Activated T-helper 17 cell treated with anti-CD3 and anti-CD28 coated beads, Interleukin-2, amount 50 U/mL, for 72 hours (primary cell): ENCODE measurements around the gene RALY. TPM values are rescaled to one million over a fixed set of nuclear protein-coding genes. Genes with fewer than 3 reads are reported as not detected.

ENCODE experiments used
- ATAC-seq: fragments of 150-1000 bp; cut with Tn5 transposase; replicated peaks from 2 replicates; pipeline ENCODE4 v1.10.0; 2021; ENCODE audit warnings: mild to moderate bottlenecking, moderate library complexity
- H3K27ac Mint-ChIP-seq: one replicate; pipeline ENCODE4 v1.8.0; 2022; ENCODE audit warnings: mixed read lengths
- H3K27me3 Mint-ChIP-seq: one replicate; pipeline ENCODE4 v1.8.0; 2022; ENCODE audit warnings: mixed read lengths
- H3K36me3 Mint-ChIP-seq: one replicate; pipeline ENCODE4 v1.8.0; 2022; ENCODE audit warnings: low read depth, mild to moderate bottlenecking, mixed read lengths
- H3K4me1 Mint-ChIP-seq: one replicate; pipeline ENCODE4 v1.8.0; 2022; ENCODE audit warnings: mixed read lengths
- H3K4me3 Mint-ChIP-seq: one replicate; pipeline ENCODE4 v1.8.0; 2022; ENCODE audit warnings: mild to moderate bottlenecking, mixed read lengths
- H3K9me3 Mint-ChIP-seq: one replicate; pipeline ENCODE4 v1.8.0; 2022; ENCODE audit warnings: mixed read lengths
- total RNA-seq, 2 donors: library from RNA; stranded (reverse); gene quantifications; one replicate each; pipeline ENCODE4 v1.2.3, GENCODE V29; 2022

The RALY gene
- total RNA-seq, 2 donors from 2014 or later = 112 to 142 TPM

DNA sequence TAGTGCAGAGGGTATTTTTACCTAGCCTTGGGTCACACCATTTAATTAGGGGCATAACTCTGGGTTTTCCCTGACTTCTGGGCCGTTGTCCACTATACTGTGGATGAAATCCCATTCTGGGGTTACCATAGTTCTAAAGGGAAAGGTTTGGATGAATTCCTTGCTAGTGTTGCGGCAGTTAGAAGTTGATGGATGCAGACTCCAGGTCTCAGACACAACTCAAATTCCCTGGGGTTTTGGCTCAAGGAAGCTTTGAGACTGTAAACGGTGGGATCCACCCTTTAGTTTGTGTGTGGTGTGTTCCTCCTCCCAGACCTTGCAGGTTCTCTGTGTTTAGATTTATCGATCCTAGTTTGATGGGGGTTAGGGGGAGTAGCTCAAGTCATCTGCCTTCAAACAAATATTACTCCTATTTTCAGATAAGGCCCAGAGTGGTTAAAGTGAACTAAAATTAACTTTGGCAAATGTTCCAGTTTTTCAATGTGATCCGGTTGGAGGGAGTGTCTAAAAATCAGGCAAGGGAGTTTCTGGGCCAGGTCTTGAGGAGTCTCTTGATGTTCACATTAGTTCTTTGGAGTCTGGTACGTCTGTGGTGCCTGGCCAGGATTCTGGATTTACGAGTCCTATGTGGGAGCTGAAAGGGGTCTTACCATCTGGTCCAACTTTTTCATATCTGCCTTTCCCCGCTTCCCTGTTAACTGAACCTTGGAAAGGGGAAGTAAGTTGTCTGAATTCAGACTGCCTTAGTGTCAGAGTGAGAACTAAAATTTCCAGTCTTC, 1.5 kb downstream of the RALY start:
- ATAC-seq = no peak
- Mint-ChIP-seq H3K9me3 (no peaks in the 10 kb centered on the region), H3K27me3 (no peaks in the 10 kb centered on the region), H3K27ac (peak overlapping the region; percentile 95), H3K4me3 (peak overlapping the region; percentile 97), H3K4me1 (peaks cover 57% of the 10 kb centered on the region), H3K36me3 (peaks cover 28% of the 10 kb centered on the region)

GRCh38 chr20:33999025-33999649, 5.4 kb downstream of the RALY start:
- peaks cover 38% of the 10 kb centered on the region for H3K36me3 Mint-ChIP-seq

GRCh38 chr20:34001378-34001777, 7.7 kb downstream of the RALY start:
- Mint-ChIP-seq H3K36me3 (peaks cover 39% of the 10 kb centered on the region), H3K9me3 (no peaks in the 10 kb centered on the region), H3K4me1 (peaks cover 79% of the 10 kb centered on the region), H3K27me3 (no peaks in the 10 kb centered on the region), H3K4me3 (no peak overlapping the region), H3K27ac (no peak overlapping the region)
- ATAC-seq = no peak

More at GRCh38 chr20:33999025-33999649, 5.4 kb downstream of the RALY start:
- Mint-ChIP-seq H3K27ac (peak overlapping the region; percentile 46), H3K4me3 (peak overlapping the region; percentile 10), H3K4me1 (peaks cover 70% of the 10 kb centered on the region), H3K27me3 (no peaks in the 10 kb centered on the region), H3K9me3 (no peaks in the 10 kb centered on the region)
- ATAC-seq = no peak

GRCh38 chr20:34004227-34004626, 10.5 kb downstream of the RALY start:
- Mint-ChIP-seq H3K36me3 (peaks cover 36% of the 10 kb centered on the region), H3K27ac (peak overlapping the region; percentile 49), H3K4me3 (no peak overlapping the region), H3K4me1 (peaks cover 72% of the 10 kb centered on the region), H3K27me3 (no peaks in the 10 kb centered on the region), H3K9me3 (no peaks in the 10 kb centered on the region)
- no peak for ATAC-seq

DNA sequence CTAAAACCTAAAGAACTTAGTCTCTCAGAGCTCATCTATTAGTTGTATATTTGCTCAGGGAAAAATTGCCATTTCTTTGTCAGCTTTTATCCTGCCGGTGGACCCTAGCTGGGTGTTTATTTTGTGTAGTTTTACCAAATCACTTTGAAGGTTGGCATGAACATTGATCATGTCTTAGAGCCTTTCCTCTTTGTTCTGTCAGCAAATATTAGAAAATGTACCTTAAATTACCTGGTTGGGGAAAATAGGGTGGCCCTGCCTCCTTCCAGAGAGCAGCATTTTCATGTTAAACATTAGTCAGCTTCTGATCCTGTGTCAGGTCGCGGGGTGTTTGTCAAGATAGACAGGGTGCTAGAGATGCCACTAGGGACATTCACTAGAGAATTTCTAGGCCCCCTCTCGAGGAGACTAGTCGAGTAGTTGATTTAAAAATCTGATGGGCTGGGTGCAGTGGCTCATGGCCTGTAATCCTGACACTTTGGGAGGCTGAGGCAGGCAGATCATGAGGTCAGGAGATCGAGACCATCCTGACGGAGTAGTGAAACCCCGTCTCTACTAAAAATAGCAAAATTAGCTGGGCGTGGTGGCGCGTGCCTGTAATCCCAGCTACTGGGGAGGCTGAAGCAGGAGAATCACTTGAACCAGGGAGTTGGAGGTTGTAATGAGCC, 11.2 kb downstream of the RALY start:
- no peaks in the 10 kb centered on the region for H3K27me3 Mint-ChIP-seq
- no peaks in the 10 kb centered on the region for H3K9me3 Mint-ChIP-seq
- no peak overlapping the region for H3K4me3 Mint-ChIP-seq
- peaks cover 73% of the 10 kb centered on the region for H3K4me1 Mint-ChIP-seq
- ATAC-seq = no peak
- H3K27ac Mint-ChIP-seq = no peak overlapping the region
- peaks cover 36% of the 10 kb centered on the region for H3K36me3 Mint-ChIP-seq

DNA sequence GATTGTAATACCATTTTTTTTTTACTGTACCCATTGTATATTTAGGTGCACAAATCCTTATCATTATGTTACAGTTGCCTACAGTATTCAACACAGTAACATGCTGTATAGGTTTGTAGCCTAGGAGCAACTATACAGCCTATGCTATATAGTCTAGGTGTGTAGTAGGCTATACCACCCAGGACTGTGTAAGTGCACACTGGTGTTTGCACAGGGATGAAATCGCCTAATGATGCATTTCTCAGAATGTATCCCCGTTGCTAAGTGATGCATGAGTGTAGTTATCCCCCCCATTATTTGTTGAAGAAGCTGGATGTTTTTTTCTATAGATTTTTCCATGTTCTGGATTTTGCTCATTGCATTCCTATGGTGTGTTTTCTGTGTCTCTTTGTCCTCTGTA, 12.9 kb downstream of the RALY start:
- Mint-ChIP-seq H3K36me3 (peaks cover 36% of the 10 kb centered on the region), H3K27ac (no peak overlapping the region), H3K27me3 (no peaks in the 10 kb centered on the region), H3K4me3 (no peak overlapping the region), H3K9me3 (no peaks in the 10 kb centered on the region), H3K4me1 (peaks cover 64% of the 10 kb centered on the region)
- no peak for ATAC-seq

GRCh38 chr20:34008477-34008876, 14.8 kb downstream of the RALY start:
- no peaks in the 10 kb centered on the region for H3K27me3 Mint-ChIP-seq
- H3K27ac Mint-ChIP-seq = peak overlapping the region; percentile 84
- peak overlapping the region; percentile 43 for H3K4me3 Mint-ChIP-seq
- H3K4me1 Mint-ChIP-seq = peaks cover 60% of the 10 kb centered on the region
- no peaks in the 10 kb centered on the region for H3K9me3 Mint-ChIP-seq
- H3K36me3 Mint-ChIP-seq = peaks cover 22% of the 10 kb centered on the region
- no peak for ATAC-seq

- Mint-ChIP-seq H3K27ac (peak overlapping the region; percentile 84), H3K4me1 (peaks cover 59% of the 10 kb centered on the region), H3K27me3 (no peaks in the 10 kb centered on the region), H3K4me3 (no peak overlapping the region), H3K36me3 (peaks cover 10% of the 10 kb centered on the region), H3K9me3 (no peaks in the 10 kb centered on the region)
- no peak for ATAC-seq
Observed at GRCh38 chr20:34010405-34010931, 16.8 kb downstream of the RALY start.

- Mint-ChIP-seq H3K36me3 (peaks cover 3% of the 10 kb centered on the region), H3K9me3 (no peaks in the 10 kb centered on the region), H3K4me1 (peaks cover 60% of the 10 kb centered on the region)
Observed at GRCh38 chr20:34011275-34011674, 17.6 kb downstream of the RALY start.

GRCh38 chr20:34012330-34012729, 18.6 kb downstream of the RALY start:
- peak overlapping the region; percentile 63 for H3K4me3 Mint-ChIP-seq
- no peaks in the 10 kb centered on the region for H3K9me3 Mint-ChIP-seq
- H3K27me3 Mint-ChIP-seq = no peaks in the 10 kb centered on the region
- H3K4me1 Mint-ChIP-seq = peaks cover 64% of the 10 kb centered on the region
- peak overlapping the region; percentile 92 for H3K27ac Mint-ChIP-seq
- no peaks in the 10 kb centered on the region for H3K36me3 Mint-ChIP-seq
- no peak for ATAC-seq

More at GRCh38 chr20:34011275-34011674, 17.6 kb downstream of the RALY start:
- Mint-ChIP-seq H3K4me3 (no peak overlapping the region), H3K27me3 (no peaks in the 10 kb centered on the region), H3K27ac (peak overlapping the region; percentile 84)
- ATAC-seq = no peak

DNA sequence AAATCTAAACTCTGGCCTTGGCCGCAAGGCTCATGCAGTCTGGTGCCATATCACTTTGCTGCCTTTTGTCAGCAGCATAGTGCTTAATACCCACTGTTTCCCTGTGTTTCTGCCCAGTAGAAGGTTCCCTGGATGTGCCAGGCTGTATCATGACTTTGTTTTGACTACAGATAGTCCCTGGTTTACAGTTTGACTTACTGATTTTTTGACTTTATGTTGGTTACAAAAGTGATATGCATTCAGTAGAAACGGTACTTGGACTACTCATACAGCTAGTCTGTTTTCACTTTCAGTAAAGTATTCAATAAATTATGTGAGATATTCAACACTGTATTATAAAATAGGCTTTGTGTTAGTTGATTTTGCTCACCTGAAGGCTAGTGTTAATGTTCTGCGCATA, 19.0 kb downstream of the RALY start:
- no peaks in the 10 kb centered on the region for H3K9me3 Mint-ChIP-seq
- H3K36me3 Mint-ChIP-seq = no peaks in the 10 kb centered on the region
- peak overlapping the region; percentile 63 for H3K4me3 Mint-ChIP-seq
- no peaks in the 10 kb centered on the region for H3K27me3 Mint-ChIP-seq
- peaks cover 67% of the 10 kb centered on the region for H3K4me1 Mint-ChIP-seq
- H3K27ac Mint-ChIP-seq = peak overlapping the region; percentile 92
- ATAC-seq = peak; percentile 79

DNA sequence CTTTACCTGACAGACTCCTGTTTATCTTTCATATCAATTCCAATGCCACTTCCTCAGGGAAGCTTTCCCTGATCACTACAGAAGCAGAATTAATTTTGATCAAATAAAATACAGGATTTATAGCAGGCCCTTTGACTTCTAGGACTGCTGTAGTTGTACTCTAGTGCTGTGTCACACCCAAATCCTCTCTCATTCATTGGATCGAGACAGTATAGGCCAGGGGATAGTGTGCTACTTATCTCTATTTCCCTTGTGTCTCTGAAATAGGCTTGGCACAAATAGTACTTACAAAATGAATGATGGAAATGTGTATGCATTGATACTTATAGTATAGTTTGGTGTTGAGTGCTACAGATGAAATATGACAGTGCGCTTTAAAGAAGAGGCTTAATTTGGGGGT, 19.8 kb downstream of the RALY start:
- peaks cover 65% of the 10 kb centered on the region for H3K4me1 Mint-ChIP-seq

DNA sequence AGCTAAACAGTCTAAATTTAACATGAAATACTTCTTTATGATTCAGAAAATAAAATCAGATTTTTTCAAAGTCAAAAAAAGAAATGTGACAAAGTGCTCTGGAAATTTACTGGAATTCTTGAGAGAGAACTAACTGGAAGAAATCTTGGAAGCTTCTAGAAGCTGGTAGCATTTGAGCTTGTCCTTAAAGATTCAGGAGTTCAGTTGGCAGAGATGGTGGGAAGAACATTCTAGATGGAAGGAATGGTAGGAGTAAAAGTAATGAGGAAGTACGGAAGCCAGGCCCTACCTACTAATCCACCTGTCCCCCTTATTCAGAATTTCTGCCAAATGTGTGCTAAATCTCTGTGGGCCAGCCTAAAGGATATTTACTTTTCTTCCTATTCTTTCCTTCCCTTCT, 21.2 kb downstream of the RALY start:
- Mint-ChIP-seq H3K4me3 (no peak overlapping the region), H3K27ac (peak overlapping the region; percentile 67)

More for the DNA sequence above, 19.8 kb downstream of the RALY start:
- no peak for ATAC-seq
- Mint-ChIP-seq H3K27me3 (no peaks in the 10 kb centered on the region), H3K27ac (peak overlapping the region; percentile 31), H3K36me3 (no peaks in the 10 kb centered on the region), H3K4me3 (no peak overlapping the region), H3K9me3 (no peaks in the 10 kb centered on the region)

More for the DNA sequence above, 21.2 kb downstream of the RALY start:
- Mint-ChIP-seq H3K4me1 (peaks cover 57% of the 10 kb centered on the region), H3K27me3 (no peaks in the 10 kb centered on the region), H3K36me3 (no peaks in the 10 kb centered on the region), H3K9me3 (no peaks in the 10 kb centered on the region)
- ATAC-seq = no peak
